ENCODE results near the gene IL1RAPL2. TPM values are rescaled to one million over a fixed set of nuclear protein-coding genes. Genes with fewer than 3 reads are reported as not detected.

IL1RAPL2 gene
- total RNA-seq, 4 donors from 2014 or later, result 0.16 TPM; not detected in 3

DNA sequence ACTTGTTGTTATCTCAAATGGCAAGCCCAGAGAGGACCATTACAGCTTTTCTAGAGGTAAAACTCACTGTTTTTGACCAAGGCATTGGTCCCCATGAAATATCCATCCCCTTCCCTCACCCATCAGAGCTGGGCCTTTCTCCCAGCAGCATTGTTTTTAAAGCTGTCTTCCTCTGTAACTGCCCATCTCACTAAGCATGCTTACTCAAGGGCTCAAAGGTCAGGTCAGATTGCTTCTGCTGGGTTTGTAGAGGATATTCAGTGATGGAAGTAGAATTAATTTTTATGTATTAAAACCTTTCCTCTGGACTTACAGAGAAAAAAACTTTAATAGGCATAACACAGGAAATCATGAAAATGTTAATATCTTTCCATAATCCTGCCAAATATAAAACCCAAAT, 643.4 kb downstream of the IL1RAPL2 start:
- Histone ChIP-seq H3K36me3 (no peaks in the 10 kb centered on the region), H3K9me3 (no peaks in the 10 kb centered on the region), H3K4me1 (no peaks in the 10 kb centered on the region), H3K27me3 (no peaks in the 10 kb centered on the region), H3K4me3 (no peak overlapping the region), H3K27ac (no peak overlapping the region)
- no peak for DNase-seq
- TF ChIP-seq POLR2A (IDR thresholded peaks at IDR 0.05) (no peak), EP300 (IDR thresholded peaks at IDR 0.05; ENCODE audit: low read depth) (no peak), POLR2AphosphoS5 (IDR thresholded peaks at IDR 0.05) (no peak)
- TF ChIP-seq, protein P1, sequence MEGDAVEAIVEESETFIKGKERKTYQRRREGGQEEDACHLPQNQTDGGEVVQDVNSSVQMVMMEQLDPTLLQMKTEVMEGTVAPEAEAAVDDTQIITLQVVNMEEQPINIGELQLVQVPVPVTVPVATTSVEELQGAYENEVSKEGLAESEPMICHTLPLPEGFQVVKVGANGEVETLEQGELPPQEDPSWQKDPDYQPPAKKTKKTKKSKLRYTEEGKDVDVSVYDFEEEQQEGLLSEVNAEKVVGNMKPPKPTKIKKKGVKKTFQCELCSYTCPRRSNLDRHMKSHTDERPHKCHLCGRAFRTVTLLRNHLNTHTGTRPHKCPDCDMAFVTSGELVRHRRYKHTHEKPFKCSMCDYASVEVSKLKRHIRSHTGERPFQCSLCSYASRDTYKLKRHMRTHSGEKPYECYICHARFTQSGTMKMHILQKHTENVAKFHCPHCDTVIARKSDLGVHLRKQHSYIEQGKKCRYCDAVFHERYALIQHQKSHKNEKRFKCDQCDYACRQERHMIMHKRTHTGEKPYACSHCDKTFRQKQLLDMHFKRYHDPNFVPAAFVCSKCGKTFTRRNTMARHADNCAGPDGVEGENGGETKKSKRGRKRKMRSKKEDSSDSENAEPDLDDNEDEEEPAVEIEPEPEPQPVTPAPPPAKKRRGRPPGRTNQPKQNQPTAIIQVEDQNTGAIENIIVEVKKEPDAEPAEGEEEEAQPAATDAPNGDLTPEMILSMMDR (IDR thresholded peaks at IDR 0.05), result no peak
- intact Hi-C loops (cut with DNase I; ENCODE audit: low total_unique reads) (no loop called here), in situ Hi-C loops (cut with MboI; ENCODE audit: low pct_ligation_motif_present in 1 of 4, low pct_unique_long_range_greater_than_20kb in 1 of 4, low sequenced_read_pairs in 3 of 4) (no loop called here)

DNA sequence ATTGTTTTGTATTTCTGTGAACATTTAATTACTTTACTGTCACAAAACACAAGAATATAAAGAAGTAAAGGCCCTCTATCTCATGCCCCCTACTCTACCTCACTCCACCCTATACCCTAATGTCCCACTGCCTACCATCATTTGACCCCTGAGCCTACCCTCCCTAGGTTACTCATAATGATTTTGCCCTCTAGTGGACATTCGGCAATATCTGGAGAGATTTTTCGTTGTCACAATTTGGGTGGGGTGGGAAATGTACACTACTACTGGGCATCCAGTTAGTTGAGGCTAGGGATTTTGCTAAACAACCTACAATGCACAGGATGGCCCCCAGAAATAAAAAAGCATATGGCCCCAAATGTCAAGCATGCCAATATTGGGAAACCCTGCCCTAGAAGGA, 644.3 kb downstream of the IL1RAPL2 start:
- WGBS, 2 donors (ENCODE audit: low coverage in 1 of 2), result 61% methylated on average over 2 of the region's 2 CpGs; no CpG with 5 or more reads in 1 of the 2 donors

DNA sequence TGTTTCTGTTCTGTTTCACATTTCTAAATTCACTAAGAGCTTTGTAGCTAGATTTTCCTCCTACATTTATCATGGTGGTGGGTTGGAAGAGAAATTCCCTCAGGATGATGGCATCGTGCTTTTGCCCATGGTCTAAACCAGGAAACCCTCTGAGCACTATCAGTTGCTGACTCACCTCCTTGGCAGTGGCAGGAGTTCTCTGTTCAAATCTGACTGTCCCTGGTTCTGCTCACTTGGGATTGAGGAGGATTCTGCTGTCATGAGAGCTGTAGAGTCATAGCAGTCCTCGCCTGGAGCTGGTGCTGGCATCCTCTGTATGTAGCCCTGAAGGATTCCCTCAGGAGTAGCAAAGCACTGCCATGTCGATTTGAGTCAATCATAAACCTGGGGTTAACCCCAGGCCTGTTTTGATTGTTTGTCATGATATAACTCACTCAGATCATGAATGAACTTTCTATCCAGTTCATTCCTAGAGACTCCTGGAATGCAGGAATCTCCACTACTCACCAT, 645.1 kb downstream of the IL1RAPL2 start:
- Histone ChIP-seq H3K4me3 (no peak overlapping the region), H3K4me1 (no peaks in the 10 kb centered on the region), H3K27me3 (no peaks in the 10 kb centered on the region), H3K36me3 (no peaks in the 10 kb centered on the region), H3K9me3 (no peaks in the 10 kb centered on the region), H3K27ac (no peak overlapping the region)
- no peak for TF ChIP-seq EP300 (IDR thresholded peaks at IDR 0.05; ENCODE audit: low read depth)
- TF ChIP-seq POLR2A (IDR thresholded peaks at IDR 0.05), result no peak
- no peak for TF ChIP-seq POLR2AphosphoS5 (IDR thresholded peaks at IDR 0.05)
- TF ChIP-seq, protein P1 (IDR thresholded peaks at IDR 0.05), result no peak
- intact Hi-C loops (cut with DNase I; ENCODE audit: low total_unique reads), result no loop called here
- DNase-seq, result no peak
- in situ Hi-C loops (cut with MboI; ENCODE audit: low pct_ligation_motif_present in 1 of 4, low pct_unique_long_range_greater_than_20kb in 1 of 4, low sequenced_read_pairs in 3 of 4), result no loop called here
- 78% methylated on average over 3 of the region's 3 CpGs; no CpG with 5 or more reads in 1 of the 2 donors for WGBS, 2 donors (ENCODE audit: low coverage in 1 of 2)

More for the DNA sequence above, 644.3 kb downstream of the IL1RAPL2 start:
- H3K27me3 ChIP-seq, result no peaks in the 10 kb centered on the region
- no peak overlapping the region for H3K4me3 ChIP-seq
- H3K9me3 ChIP-seq, result no peaks in the 10 kb centered on the region
- no peaks in the 10 kb centered on the region for H3K36me3 ChIP-seq
- no peak for DNase-seq
- TF ChIP-seq EP300 (IDR thresholded peaks at IDR 0.05; ENCODE audit: low read depth) (no peak), POLR2A (IDR thresholded peaks at IDR 0.05) (no peak), POLR2AphosphoS5 (IDR thresholded peaks at IDR 0.05) (no peak)
- TF ChIP-seq, protein P1 (IDR thresholded peaks at IDR 0.05), result no peak
- no peak overlapping the region for H3K27ac ChIP-seq
- H3K4me1 ChIP-seq, result no peaks in the 10 kb centered on the region
- intact Hi-C loops (cut with DNase I; ENCODE audit: low total_unique reads), result no loop called here
- in situ Hi-C loops (cut with MboI; ENCODE audit: low pct_ligation_motif_present in 1 of 4, low pct_unique_long_range_greater_than_20kb in 1 of 4, low sequenced_read_pairs in 3 of 4), result no loop called here

DNA sequence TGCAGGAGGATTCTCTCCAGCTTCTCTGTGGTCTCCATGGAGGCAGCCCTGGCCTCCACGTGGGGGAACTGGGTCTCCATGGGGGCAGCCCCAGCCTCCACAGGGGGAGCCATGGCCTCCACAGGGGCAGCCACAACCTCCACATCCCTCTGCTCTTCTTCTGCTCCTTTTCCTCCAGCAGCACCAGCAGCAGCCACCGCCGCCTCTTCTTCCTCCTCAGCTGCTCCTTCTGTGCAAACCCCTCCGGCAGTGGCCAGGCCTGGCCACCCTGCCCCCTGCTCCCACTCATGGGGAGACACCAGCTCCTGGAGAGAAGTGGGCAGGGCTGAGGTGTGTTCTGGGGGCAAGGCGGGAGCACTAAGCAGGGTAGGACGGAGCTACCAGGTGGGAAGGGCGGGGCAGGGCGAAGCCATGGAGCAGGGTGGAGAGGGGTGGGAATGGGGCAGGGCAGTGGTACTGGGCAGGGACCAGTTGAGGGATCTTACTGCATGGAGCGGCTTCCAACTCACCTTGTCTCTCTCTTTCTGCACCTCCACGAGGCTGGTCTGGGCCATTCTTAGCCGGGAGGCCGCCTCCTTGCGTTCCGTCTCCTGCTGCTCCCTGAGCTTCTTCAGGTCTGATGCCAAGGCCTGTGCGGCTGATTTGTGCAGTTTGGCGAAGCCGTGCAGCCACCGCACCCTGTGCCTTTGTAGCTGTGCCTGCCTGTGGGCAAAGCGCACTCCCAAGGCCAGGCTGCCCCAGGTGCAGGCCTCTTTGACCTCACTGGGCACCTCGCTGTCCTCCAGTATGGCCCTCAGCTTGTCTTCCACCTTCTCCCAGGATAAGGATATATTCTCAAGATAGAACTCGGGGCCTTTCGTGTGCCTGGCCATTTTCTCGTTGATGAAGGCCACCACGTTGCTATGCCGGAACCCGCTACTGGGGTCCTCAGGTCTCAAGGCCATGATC, 653.7 kb downstream of the IL1RAPL2 start:
- no peaks in the 10 kb centered on the region for H3K4me1 ChIP-seq
- DNase-seq, result no peak
- 88% methylated on average over 26 of the region's 26 CpGs; no CpG with 5 or more reads in 1 of the 2 donors for WGBS, 2 donors (ENCODE audit: low coverage in 1 of 2)
- no peaks in the 10 kb centered on the region for H3K9me3 ChIP-seq
- no peaks in the 10 kb centered on the region for H3K27me3 ChIP-seq
- in situ Hi-C loops (cut with MboI; ENCODE audit: low pct_ligation_motif_present in 1 of 4, low pct_unique_long_range_greater_than_20kb in 1 of 4, low sequenced_read_pairs in 3 of 4) (no loop called here), intact Hi-C loops (cut with DNase I; ENCODE audit: low total_unique reads) (no loop called here)
- H3K4me3 ChIP-seq, result no peak overlapping the region
- no peak for TF ChIP-seq POLR2A (IDR thresholded peaks at IDR 0.05)
- no peak overlapping the region for H3K27ac ChIP-seq
- no peaks in the 10 kb centered on the region for H3K36me3 ChIP-seq

All from transverse colon (tissue), 4 donors.